HG02798 (cell line): ENCODE data around the gene UBA3.

Experiments
- ATAC-seq: cut with Tn5 transposase; IDR thresholded peaks from one replicate; pipeline ENCODE4 v1.9.1; 2021; ENCODE audit warnings: mild to moderate bottlenecking; ENCODE audit not compliant: unreplicated experiment, poor library complexity

The UBA3 gene

DNA sequence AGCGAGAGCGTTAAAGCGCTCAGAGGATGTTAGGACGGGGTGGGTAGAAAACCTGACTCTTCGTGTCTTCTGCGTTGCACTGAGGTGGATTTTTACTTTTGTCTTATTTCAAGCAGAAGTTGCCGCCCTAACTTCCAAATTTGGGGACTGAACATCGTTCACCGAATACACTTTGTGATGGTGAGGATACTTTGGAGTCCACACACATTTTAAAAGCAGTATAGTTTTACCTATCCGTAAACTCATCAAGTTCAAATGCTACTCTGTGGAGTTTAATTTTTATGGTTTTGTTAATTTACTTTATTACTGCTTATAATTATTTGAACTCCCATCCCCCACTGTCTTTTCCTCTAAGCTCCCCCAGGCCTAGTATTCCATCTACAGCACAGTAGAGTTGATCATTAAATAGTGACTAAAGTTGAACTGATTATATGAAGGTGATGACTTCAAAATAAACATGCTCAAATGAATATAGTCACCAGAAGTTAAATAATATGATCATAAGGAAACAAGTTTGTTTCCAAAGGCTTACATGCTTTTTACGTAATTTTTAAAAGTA lies 66.1 kb downstream of the UBA3 start:
- no peak for ATAC-seq

DNA sequence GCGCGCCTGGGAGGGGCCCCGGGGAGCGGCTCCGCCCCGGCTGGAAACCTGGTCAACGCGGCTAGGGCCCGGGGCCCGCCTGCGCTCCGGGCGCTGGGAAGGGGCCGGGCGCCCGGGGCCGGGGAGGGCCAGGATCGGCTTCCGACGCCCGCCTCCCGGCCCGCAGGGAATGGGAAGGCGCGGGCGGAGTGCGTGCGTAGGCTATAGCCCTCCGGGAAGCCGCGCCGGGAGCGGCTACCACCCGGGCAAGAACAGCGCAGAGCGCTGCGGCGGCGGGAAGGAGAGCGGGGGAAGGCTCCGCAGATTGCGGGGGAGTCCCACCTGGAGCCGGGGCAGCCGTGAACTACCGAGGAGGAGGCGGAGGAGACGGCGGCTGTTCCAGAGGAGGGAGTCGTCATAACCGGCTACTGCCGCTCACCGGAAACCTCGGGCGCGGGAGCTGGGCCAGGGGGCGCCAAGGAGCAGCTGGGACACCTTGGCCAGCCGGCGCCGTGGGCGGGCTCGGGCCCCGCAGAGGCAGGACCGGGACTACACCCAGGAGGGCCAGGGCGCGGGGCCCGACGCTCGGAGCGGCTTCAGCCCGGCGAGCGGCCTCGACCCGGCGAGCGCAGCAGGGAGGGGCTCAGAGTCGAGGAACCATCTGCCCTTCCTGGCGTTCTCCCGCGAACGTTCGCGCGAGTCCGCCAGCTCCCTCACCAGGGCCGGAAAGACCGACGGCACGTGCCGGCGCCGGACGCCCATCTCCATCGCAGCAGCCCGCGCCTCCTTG lies 66.7 kb downstream of the UBA3 start, which contains the start of gene EOGT:
TSS of gene EOGT (minus strand) at position 432 of the 769 bp plus-strand sequence. CDS start 3,838 bp downstream, outside the sequence.
- ATAC-seq, result peak; percentile 84

DNA sequence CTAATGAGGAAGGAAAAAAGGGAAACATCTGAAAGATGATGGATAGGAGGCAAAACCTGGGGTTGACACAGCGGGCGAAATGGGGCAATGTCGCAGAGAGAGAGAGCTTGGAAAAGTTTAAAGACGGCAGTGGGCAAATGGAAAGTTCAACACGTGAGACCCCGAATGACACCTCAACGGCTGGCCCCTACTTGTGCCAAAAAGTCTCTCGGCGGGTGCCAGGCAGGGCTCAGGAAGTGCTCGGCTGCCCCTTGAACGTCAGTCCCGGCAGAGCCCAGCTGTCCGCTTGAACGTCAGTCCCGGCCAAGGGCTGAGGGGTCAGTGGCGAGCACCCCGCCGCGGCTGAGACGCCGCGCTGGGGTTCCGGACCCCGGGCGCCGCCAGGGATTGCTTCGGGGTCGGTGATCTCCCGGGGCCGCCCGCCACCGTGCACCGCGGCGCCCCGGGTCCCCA lies 67.3 kb downstream of the UBA3 start:
- peak; percentile 33 for ATAC-seq

DNA sequence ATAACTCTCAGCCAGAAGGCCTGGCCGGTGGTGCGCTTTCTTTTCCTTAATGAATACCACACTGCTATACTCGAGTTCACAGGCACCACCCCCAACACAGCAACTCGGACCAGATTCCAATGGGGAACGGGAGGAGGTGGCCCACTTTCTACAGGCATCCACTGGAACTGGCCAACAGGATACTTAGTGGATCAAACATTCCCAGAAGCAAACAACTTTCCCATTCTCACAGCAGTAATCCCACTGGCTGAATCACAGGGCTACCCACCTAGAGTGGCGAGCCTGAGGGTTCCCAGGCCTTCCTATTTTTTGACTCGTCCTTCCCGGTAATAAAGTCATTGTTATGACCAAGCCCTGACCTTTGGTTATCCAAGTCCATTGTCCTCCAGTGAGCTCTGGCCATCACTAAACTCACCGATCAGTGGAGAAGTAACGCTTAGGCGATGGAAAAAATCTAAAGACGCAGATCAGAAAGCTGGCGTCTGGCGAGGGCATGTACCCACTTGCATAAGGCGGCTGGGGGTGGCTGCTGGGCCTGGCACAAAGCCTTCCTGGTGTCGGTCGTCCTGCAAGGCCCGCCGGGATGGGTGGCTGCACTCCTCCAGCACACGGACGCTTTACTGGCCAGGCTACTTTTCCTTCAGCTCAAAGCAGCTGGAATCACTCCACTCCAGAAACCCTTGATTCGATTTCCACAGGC lies 67.9 kb downstream of the UBA3 start:
- no peak for ATAC-seq

DNA sequence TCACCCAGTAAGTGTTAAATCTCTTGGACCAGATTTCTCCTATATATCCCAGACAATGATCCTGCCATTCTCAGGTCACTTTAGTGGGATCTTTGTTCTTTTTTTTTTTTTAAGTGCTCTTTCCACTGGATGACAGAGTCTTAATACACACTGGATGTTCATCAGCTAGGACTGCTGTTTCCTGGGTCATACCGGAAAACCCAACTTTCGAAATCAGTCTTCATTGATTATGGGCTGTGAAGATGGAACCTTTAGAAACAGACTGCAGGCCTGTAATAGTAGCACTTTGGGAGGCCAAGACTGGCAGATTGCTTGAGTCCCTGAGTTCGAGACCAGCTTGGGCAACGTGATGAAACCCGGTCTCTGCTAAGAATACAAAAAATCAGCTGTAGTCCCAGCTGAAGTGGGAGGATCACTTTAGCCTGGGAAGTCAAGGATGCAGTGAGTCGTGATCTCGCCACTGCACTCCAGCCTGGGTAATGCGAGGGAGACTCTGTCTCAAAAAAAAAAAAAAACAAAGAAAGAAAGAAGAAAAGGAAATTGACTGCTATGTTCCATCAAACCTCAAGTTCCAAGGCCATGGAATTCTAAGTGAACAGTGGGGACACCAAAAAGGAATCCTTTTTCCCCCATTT lies 69.0 kb downstream of the UBA3 start:
- no peak for ATAC-seq

DNA sequence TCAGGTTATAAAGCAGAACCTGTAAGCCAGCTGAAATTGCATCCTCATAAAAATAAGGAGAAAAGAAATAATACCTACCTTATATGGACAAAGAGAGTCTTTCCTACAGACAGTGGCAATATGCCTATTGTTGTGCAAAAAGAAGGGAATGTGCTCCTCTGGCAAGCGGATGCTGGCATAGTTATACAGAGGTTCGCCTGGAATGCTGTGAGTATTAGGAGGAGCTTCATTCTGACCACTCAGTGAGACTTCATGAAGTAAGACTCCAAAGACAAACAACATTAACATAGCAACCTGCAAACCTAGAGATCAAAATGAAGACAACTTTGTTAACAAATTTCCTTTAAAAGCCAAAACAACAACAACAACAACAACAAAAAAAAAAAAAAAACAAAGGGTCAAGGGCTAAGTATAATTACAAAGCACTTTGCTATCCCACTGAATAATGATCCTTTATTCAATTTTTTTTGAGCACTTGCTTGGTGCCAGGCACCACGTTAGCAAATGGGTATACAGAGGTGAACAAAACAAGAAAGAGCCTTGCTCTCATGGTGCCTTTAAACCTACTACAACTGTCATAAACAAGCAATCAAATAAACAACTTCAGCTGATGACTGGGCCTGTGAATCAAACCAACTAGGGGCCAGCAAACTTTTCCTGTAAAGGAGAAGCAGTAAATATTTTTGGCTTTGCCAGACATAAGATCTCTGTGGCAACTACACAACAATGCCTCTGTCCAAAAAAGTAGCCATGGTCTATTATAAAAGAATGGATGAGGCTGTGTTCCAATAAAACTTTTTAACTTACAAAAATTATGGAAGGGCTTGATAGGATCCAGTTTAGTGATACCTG lies 70.4 kb downstream of the UBA3 start:
- no peak for ATAC-seq

DNA sequence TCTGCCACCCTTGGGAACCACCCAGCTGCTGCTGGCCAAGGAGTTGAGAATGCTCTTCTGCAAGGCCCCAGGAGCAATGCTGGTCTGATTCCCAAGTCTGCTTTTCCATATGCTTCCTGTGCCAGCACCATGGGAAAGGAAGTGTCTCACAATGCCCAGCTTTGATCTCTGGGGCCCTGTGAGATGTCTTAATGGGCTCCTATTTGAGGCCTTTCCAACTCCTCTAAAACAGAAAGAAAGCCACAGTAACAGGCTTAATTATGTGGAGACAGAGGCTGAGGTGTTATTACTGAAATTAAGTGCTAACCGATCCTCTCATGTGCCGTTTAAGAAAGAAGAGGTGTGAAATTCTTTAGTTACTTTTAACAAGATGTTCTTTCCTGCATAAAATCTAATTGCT lies 71.2 kb downstream of the UBA3 start:
- no peak for ATAC-seq

DNA sequence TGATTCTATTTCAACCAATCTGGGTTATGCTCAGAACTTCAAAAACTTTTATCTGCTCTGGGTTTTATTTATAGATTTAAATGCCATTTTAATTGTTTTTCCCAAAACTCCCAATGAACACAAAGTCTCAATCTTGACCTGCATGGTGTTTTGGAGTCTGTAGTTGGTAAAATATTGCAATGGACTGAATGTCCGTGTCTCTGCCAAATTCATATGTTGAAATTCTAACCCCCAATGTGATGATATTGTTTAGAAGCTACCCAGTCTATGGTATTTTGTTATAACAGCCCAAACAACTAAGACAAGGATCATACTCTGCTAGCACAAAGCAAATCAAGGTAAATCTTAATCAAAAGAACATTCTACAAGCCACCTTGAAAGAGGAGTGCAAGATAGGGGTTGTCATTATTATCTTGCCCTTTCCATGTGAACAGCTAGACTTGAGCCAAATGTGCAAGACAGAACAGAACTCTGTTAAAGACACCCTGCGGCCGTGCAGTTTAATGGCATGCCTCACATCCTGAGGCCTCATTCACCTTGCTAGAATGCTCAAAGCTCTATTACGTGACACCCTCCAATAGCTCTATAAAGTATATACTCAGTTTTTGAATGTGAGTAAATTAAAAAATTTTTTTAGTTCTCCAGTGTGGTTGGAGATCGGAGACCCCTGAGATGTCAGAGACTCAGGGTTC lies 74.2 kb downstream of the UBA3 start:
- no peak for ATAC-seq

DNA sequence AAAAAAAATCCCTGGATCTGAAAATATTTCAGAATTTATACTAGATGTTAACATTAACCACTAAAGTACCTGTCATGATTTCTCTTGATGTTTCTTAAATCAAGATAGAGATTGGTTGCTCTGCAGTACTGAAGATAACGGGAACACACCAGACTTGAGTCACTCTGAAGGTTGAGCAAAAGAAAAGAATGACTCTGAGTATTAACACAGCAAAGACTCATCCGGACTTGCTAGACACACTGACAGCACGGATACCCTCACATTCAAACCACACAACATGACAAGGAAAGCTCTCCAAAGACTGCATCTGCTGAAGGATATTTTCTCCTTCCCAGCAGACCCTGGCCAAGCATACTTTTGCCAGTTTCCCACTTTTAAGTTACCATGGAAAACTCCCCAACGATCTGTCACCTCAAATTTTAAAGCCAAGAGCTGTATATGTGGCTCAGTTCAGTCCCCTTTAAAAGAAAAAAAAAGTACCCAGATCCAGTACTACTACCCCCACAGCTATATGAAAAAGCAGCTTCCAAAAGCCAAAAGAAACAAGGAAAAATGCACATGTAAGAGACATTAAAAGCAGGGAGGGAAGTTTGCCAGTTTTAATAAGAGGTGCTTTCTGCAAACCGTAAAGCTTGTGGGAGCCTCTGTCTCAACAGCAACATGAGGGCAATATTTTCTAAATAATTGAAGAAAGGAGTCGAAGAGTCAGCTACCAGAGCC lies 74.9 kb downstream of the UBA3 start:
- no peak for ATAC-seq
